Medulla oblongata (tissue), 1 donor: ENCODE data around the gene TCP11X1.
"Not testable (repeated sequence)": the region's sequence is repeated elsewhere in the genome, so short reads cannot be mapped to it uniquely, and the experiment has no call there.

Experiments used
- DNase-seq: peaks from one replicate; pipeline ENCODE4 v3.0.0-alpha.2; 2015; ENCODE audit errors: extremely low spot score

Gene TCP11X1

DNA sequence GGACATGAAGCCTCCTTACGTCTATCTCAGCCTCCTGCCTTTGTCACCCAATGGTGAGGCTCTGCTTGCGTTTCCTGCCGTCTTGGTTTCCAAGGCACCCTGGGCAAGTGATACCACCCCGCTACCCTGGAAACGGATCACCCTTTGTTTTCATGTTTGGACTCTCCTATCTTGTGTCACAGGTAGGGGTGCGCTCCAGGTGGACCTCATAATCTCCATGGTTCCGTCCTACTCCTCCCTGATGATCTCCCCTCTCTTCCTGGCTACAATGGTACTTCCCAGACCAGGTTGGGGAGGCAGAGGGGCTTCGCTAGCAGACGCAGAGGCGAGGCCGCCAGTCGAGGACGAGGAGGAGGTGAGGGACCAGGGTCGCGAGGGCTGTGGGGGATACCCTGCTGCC, at the start of gene TCP11X1:
TCP11X1 (plus strand) TSS at position 316 of the 400 bp plus-strand sequence.
- DNase-seq: not testable (repeated sequence)

GRCh38 chrX:102185967-102186720, 29.0 kb upstream of the TCP11X1 start:
- DNase-seq: no peak

GRCh38 chrX:102207940-102208339, 7.2 kb upstream of the TCP11X1 start:
- DNase-seq: not testable (repeated sequence)

GRCh38 chrX:102216497-102216896, 1.4 kb downstream of the TCP11X1 start:
- not testable (repeated sequence) for DNase-seq

GRCh38 chrX:102235678-102236077, 20.6 kb downstream of the TCP11X1 start:
- DNase-seq: not testable (repeated sequence)

GRCh38 chrX:102240265-102240664, 25.2 kb downstream of the TCP11X1 start:
- DNase-seq: not testable (repeated sequence)

GRCh38 chrX:102246893-102247292, 31.8 kb downstream of the TCP11X1 start, which contains the start of gene NXF2:
Gene NXF2 (plus strand): TSS chrX:102247167. CDS start chrX:102307079, 59,912 bp downstream.
- not testable (repeated sequence) for DNase-seq

DNA sequence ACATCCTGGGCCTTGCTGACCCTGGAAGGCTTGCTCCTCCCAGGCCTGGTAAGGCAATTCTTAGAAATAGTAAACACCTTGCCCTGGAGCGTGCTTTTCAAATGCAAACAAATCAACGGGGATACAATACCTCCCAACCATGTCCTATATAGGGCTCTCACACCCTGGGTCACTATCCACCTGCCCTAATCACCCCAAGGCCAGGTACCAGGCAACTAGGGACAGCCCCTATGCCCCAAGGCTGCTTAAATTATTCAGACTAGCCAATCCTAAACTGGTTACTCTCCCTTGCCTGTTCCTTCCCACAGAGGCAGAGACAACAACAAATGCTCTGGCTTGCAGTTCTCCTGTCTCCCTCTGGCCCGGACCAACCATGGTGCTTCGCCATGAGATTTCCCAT, 57.1 kb downstream of the TCP11X1 start:
- not testable (repeated sequence) for DNase-seq
